COLO668 (cell line): ENCODE results near the gene IFITM1.
A peak's percentile ranks its signal among the peaks of the same experiment; 100 is the strongest.
"Not testable (repeated sequence)": the region's sequence is repeated elsewhere in the genome, so short reads cannot be mapped to it uniquely, and the experiment has no call there.

Source experiments
- DNase-seq: peaks from one replicate; lab custom pipeline; 2025; ENCODE audit not compliant: unreplicated experiment; lab: John Stamatoyannopoulos, UW

IFITM1 gene

GRCh38 chr11:362642-363442 is 49.0 kb downstream of the IFITM1 start:
- no peak for DNase-seq

- not testable (repeated sequence) for DNase-seq
Measured at GRCh38 chr11:363443-363805, 49.6 kb downstream of the IFITM1 start.

GRCh38 chr11:363948-364761 is 50.3 kb downstream of the IFITM1 start:
- DNase-seq: peak; percentile 69
